ENCODE results near the gene VPS52. TPM values are rescaled to one million over a fixed set of nuclear protein-coding genes. Genes with fewer than 3 reads are reported as not detected.

The VPS52 gene
- total RNA-seq, 1 experiment from 2014 or later = 47.1 TPM

DNA sequence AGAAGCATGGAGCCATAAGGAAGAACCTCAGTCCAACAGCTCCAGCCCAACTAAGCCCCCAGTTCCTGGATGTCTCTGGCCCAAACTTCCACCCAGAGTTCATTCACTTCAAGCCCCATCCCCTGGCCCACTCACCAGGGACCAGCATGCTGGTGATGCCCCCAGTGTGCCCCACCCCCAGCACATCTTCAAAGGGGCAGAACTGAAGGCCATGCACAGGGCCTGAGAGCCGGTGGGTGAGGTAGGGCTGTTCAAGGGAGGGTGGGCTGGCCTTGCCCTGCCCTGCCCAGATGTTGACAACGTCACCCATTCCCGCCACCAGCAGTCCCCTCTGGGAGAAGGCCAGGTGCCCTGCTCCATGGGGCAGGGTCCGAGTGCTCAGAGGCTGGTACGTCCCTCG, 8.9 kb upstream of the VPS52 start:
- no peak overlapping the region for H2BK20ac ChIP-seq (ENCODE audit: low read depth, low read length, poor library complexity, severe bottlenecking)
- no peak overlapping the region for H3K9ac ChIP-seq (ENCODE audit: extremely low read depth, insufficient read length, low read length)
- H3K9me3 Mint-ChIP-seq = no peaks in the 10 kb centered on the region
- no peak overlapping the region for H3K4ac ChIP-seq (ENCODE audit: low read depth, low read length)
- no peak overlapping the region for H3K56ac ChIP-seq (ENCODE audit: insufficient read length, low read depth, low read length)
- DNase-seq = no peak
- no peak overlapping the region for H2BK120ac ChIP-seq (ENCODE audit: low read depth, low read length, poor library complexity, severe bottlenecking)
- H4K5ac ChIP-seq (ENCODE audit: insufficient read length, low read depth, low read length) = no peak overlapping the region
- no peak overlapping the region for H4K91ac ChIP-seq (ENCODE audit: insufficient read length, low read depth, low read length)
- H3K79me2 ChIP-seq (ENCODE audit: insufficient read depth, low read length) = no peaks in the 10 kb centered on the region
- no peak overlapping the region for H3K23ac ChIP-seq (ENCODE audit: insufficient read length, low read depth, low read length)
- no peaks in the 10 kb centered on the region for H3K9me3 ChIP-seq (ENCODE audit: control insufficient read depth, low read depth, low read length)
- no peak overlapping the region for H3K27ac Mint-ChIP-seq
- peaks cover 13 to 75% (median 39%) of the 10 kb centered on the region in 3 experiments; a peak in 6 of 7 replicates for H3K36me3 Mint-ChIP-seq (ENCODE audit: insufficient read depth in 1 of 3, low read depth in 3 of 3)
- no peak overlapping the region for H2BK12ac ChIP-seq (ENCODE audit: insufficient read length, low read depth, low read length)
- H4K20me1 ChIP-seq (ENCODE audit: control insufficient read depth, insufficient read depth, insufficient read length) = no peaks in the 10 kb centered on the region
- H3K23me2 ChIP-seq (ENCODE audit: insufficient read length, low read depth, low read length, poor library complexity, severe bottlenecking) = peaks cover 9% of the 10 kb centered on the region
- H3K4me1 Mint-ChIP-seq = peaks cover 20 to 23% of the 10 kb centered on the region in 2 experiments
- H2BK5ac ChIP-seq (ENCODE audit: insufficient read length, low read length) = no peak overlapping the region
- H3K27me3 ChIP-seq (ENCODE audit: insufficient read depth, low read length) = no peaks in the 10 kb centered on the region
- H3K14ac ChIP-seq (ENCODE audit: insufficient read depth, low read length) = no peak overlapping the region
- no peak overlapping the region for H2AK5ac ChIP-seq (ENCODE audit: insufficient read length, low read length)
- no peak overlapping the region for H2BK15ac ChIP-seq (ENCODE audit: low read depth, low read length)
- no peak for TF ChIP-seq CTCF (conservative IDR thresholded peaks at IDR 0.05)
- H4K8ac ChIP-seq (replicated peaks; ENCODE audit: insufficient read length, low read depth, low read length) = no peak overlapping the region
- H3K4me3 Mint-ChIP-seq = no peak overlapping the region
- H3T11ph ChIP-seq (ENCODE audit: low read length) = no peak overlapping the region
- no CpG with 5 or more reads among the region's 6 CpGs for WGBS (ENCODE audit: extremely low coverage, insufficient read length, low lambda C conversion rate)
- H3K27ac ChIP-seq (ENCODE audit: insufficient read length, low read depth, low read length) = no peak overlapping the region
- H2AFZ ChIP-seq (ENCODE audit: low read length) = no peak overlapping the region
- no peak overlapping the region for H3K4me2 ChIP-seq (ENCODE audit: insufficient read depth, insufficient read length, low read length)
- no peaks in the 10 kb centered on the region for H3K79me1 ChIP-seq (ENCODE audit: insufficient read depth, low read depth, low read length, poor library complexity, severe bottlenecking)
- H3K18ac ChIP-seq (ENCODE audit: insufficient read length, low read depth, low read length) = no peak overlapping the region
- H3K27me3 Mint-ChIP-seq (ENCODE audit: low read depth) = no peaks in the 10 kb centered on the region
- no peaks in the 10 kb centered on the region for H3K4me1 ChIP-seq (ENCODE audit: insufficient read depth, low read length)
